Astrocyte (in vitro differentiated cells and primary cell): ENCODE data around the gene FCN2. TPM values are rescaled to one million over a fixed set of nuclear protein-coding genes. Genes with fewer than 3 reads are reported as not detected.
A peak's percentile ranks its signal among the peaks of the same experiment; 100 is the strongest.

Experiments
- DNase-seq: peaks from one replicate; pipeline ENCODE4 v3.0.0-alpha.2; 2010; ENCODE audit warnings: low read depth
- FAIRE-seq: peaks from 2 replicates; lab custom pipeline; 2011; peaks lifted over from hg19 to GRCh38; lab: Jason Lieb, UNC
- H2AFZ ChIP-seq: 2 replicates; pipeline ENCODE4 v1.6.0; 2012; ENCODE audit warnings: low read depth, low read length, inconsistent platforms
- H3K27ac ChIP-seq: 2 replicates; pipeline ENCODE4 v1.5.1; 2011; ENCODE audit warnings: low read depth, low read length, inconsistent platforms
- H3K27me3 ChIP-seq: 2 replicates; pipeline ENCODE4 v1.6.0; 2011; ENCODE audit warnings: low read length, inconsistent platforms; ENCODE audit not compliant: insufficient read depth
- H3K36me3 ChIP-seq: 2 replicates; pipeline ENCODE4 v1.5.1; 2011; ENCODE audit warnings: low read length, inconsistent platforms; ENCODE audit not compliant: insufficient read depth
- H3K4me1 ChIP-seq: 2 replicates; pipeline ENCODE4 v1.5.1; 2011; ENCODE audit warnings: low read length, inconsistent platforms; ENCODE audit not compliant: insufficient read depth
- H3K4me2 ChIP-seq: 2 replicates; pipeline ENCODE4 v1.6.0; 2012; ENCODE audit warnings: low read length, inconsistent platforms
- H3K4me3 ChIP-seq: 2 replicates; pipeline ENCODE4 v1.5.1; 2011; ENCODE audit warnings: low read depth, mild to moderate bottlenecking, low read length, inconsistent platforms; ENCODE audit not compliant: insufficient read depth
- H3K79me2 ChIP-seq: 2 replicates; pipeline ENCODE4 v1.6.0; 2012; ENCODE audit warnings: mild to moderate bottlenecking, low read length, inconsistent platforms; ENCODE audit not compliant: insufficient read depth
- H3K9ac ChIP-seq: 2 replicates; pipeline ENCODE4 v1.6.0; 2012; ENCODE audit warnings: mild to moderate bottlenecking, low read length, inconsistent platforms
- H3K9me3 ChIP-seq: 2 replicates; pipeline ENCODE4 v1.5.1; 2012; ENCODE audit warnings: low read depth, mild to moderate bottlenecking, low read length, inconsistent platforms; ENCODE audit not compliant: insufficient read depth
- H4K20me1 ChIP-seq: 2 replicates; pipeline ENCODE4 v1.6.0; 2012; ENCODE audit warnings: low read length, inconsistent platforms; ENCODE audit not compliant: insufficient read depth
- H3K27ac Mint-ChIP-seq: one replicate; pipeline ENCODE4 v1.8.0; 2021; ENCODE audit warnings: mild to moderate bottlenecking, mixed read lengths; ENCODE audit not compliant: unreplicated experiment
- H3K27me3 Mint-ChIP-seq: one replicate; pipeline ENCODE4 v1.8.0; 2021; ENCODE audit warnings: low read depth, mixed read lengths; ENCODE audit not compliant: unreplicated experiment
- H3K36me3 Mint-ChIP-seq: one replicate; pipeline ENCODE4 v1.8.0; 2021; ENCODE audit warnings: low read depth, mixed read lengths; ENCODE audit not compliant: unreplicated experiment
- H3K4me1 Mint-ChIP-seq: one replicate; pipeline ENCODE4 v1.8.0; 2021; ENCODE audit warnings: low read depth, mixed read lengths; ENCODE audit not compliant: unreplicated experiment
- H3K4me3 Mint-ChIP-seq: one replicate; pipeline ENCODE4 v1.8.0; 2021; ENCODE audit warnings: mild to moderate bottlenecking, moderate library complexity, mixed read lengths; ENCODE audit not compliant: unreplicated experiment
- H3K9me3 Mint-ChIP-seq: one replicate; pipeline ENCODE4 v1.8.0; 2021; ENCODE audit warnings: mild to moderate bottlenecking, mixed read lengths; ENCODE audit not compliant: unreplicated experiment
- EZH2 ChIP-seq: IDR thresholded peaks from 2 replicates; pipeline ENCODE4 v1.6.1; 2012; ENCODE audit warnings: mild to moderate bottlenecking, low read length, inconsistent platforms; ENCODE audit not compliant: insufficient read depth
- total RNA-seq: library from RNA; stranded (reverse); gene quantifications from 2 replicates; pipeline ENCODE4 v1.2.1, GENCODE V29; 2021
- TF ChIP-seq, protein P1 (sequence below): IDR thresholded peaks from 2 replicates; pipeline ENCODE4 v1.5.1; 2011; ENCODE audit warnings: low read depth, mild to moderate bottlenecking, inconsistent platforms, low read length, moderate library complexity; ENCODE audit not compliant: insufficient read depth

The FCN2 gene
- total RNA-seq, 1 donor from 2014 or later, result not detected

DNA sequence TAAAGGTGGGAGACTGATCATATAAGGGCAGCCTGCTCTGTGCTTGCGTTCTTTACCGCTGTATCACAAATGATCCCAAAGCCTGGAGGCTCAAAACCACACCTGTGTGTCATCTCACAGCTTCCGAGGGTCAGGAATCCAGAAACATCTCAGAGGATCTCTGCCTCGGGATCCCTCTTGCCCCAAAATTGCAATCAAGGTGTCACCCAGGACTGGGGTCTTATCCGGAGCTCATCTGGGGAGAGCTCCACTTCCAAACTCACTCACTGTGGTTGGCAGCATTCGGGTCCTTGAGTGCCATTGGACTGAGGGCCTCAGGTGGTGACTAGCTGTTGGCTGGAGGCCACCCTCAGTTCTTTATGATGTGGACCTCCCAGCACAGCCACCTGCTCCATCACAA is 26.7 kb upstream of the FCN2 start:
- Histone ChIP-seq H2AFZ (no peak overlapping the region), H3K27me3 (no peaks in the 10 kb centered on the region), H3K27ac (no peak overlapping the region), H3K4me2 (no peak overlapping the region), H3K36me3 (no peaks in the 10 kb centered on the region), H3K4me3 (no peak overlapping the region), H3K9ac (no peak overlapping the region), H3K4me1 (peaks cover 8% of the 10 kb centered on the region), H3K9me3 (peaks cover 14% of the 10 kb centered on the region), H4K20me1 (peaks cover 48% of the 10 kb centered on the region), H3K79me2 (no peaks in the 10 kb centered on the region)
- TF ChIP-seq, protein P1, sequence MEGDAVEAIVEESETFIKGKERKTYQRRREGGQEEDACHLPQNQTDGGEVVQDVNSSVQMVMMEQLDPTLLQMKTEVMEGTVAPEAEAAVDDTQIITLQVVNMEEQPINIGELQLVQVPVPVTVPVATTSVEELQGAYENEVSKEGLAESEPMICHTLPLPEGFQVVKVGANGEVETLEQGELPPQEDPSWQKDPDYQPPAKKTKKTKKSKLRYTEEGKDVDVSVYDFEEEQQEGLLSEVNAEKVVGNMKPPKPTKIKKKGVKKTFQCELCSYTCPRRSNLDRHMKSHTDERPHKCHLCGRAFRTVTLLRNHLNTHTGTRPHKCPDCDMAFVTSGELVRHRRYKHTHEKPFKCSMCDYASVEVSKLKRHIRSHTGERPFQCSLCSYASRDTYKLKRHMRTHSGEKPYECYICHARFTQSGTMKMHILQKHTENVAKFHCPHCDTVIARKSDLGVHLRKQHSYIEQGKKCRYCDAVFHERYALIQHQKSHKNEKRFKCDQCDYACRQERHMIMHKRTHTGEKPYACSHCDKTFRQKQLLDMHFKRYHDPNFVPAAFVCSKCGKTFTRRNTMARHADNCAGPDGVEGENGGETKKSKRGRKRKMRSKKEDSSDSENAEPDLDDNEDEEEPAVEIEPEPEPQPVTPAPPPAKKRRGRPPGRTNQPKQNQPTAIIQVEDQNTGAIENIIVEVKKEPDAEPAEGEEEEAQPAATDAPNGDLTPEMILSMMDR, result no peak
- TF ChIP-seq EZH2, result no peak
- H3K4me3 Mint-ChIP-seq, result no peak overlapping the region
- peaks cover 16% of the 10 kb centered on the region for H3K9me3 Mint-ChIP-seq
- H3K27me3 Mint-ChIP-seq, result peaks cover 4% of the 10 kb centered on the region
- H3K36me3 Mint-ChIP-seq, result peaks cover 20% of the 10 kb centered on the region
- FAIRE-seq (no peak), DNase-seq (no peak)
- H3K4me1 Mint-ChIP-seq, result peaks cover 4% of the 10 kb centered on the region
- H3K27ac Mint-ChIP-seq, result no peak overlapping the region

DNA sequence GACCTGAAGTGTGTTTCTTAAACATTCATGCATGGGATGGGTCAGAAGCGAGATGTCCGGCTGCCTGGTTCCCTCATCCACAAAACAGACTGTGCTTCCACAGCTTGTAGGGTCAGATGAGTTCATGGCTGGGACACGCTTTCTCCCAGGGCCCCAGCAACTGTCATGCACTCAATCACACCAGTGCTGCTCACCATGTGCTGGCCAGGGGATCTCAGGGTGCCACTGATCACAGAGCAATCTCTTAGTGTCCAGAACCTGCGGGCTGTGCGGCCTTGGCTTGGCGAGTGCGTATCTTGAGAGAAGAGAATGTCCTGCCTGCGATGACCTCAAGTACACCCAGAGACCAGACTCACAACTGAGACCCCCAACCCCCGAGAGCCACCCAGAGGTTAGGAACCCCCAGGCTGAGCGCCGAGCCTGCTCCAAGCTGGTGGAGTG is 26.0 kb upstream of the FCN2 start:
- no peak for DNase-seq
- Histone ChIP-seq H4K20me1 (peaks cover 48% of the 10 kb centered on the region), H3K9ac (no peak overlapping the region), H3K36me3 (no peaks in the 10 kb centered on the region), H3K27ac (no peak overlapping the region), H3K4me1 (peaks cover 8% of the 10 kb centered on the region), H3K9me3 (peaks cover 14% of the 10 kb centered on the region), H3K79me2 (no peaks in the 10 kb centered on the region), H3K27me3 (no peaks in the 10 kb centered on the region), H3K4me3 (no peak overlapping the region), H3K4me2 (no peak overlapping the region), H2AFZ (no peak overlapping the region)
- TF ChIP-seq, protein P1, result no peak
- no peak for TF ChIP-seq EZH2
- FAIRE-seq, result no peak
- peaks cover 16% of the 10 kb centered on the region for H3K9me3 Mint-ChIP-seq
- H3K27ac Mint-ChIP-seq, result peak overlapping the region; percentile 66
- peaks cover 20% of the 10 kb centered on the region for H3K36me3 Mint-ChIP-seq
- H3K4me1 Mint-ChIP-seq, result peaks cover 4% of the 10 kb centered on the region
- no peak overlapping the region for H3K4me3 Mint-ChIP-seq
- H3K27me3 Mint-ChIP-seq, result peaks cover 4% of the 10 kb centered on the region

DNA sequence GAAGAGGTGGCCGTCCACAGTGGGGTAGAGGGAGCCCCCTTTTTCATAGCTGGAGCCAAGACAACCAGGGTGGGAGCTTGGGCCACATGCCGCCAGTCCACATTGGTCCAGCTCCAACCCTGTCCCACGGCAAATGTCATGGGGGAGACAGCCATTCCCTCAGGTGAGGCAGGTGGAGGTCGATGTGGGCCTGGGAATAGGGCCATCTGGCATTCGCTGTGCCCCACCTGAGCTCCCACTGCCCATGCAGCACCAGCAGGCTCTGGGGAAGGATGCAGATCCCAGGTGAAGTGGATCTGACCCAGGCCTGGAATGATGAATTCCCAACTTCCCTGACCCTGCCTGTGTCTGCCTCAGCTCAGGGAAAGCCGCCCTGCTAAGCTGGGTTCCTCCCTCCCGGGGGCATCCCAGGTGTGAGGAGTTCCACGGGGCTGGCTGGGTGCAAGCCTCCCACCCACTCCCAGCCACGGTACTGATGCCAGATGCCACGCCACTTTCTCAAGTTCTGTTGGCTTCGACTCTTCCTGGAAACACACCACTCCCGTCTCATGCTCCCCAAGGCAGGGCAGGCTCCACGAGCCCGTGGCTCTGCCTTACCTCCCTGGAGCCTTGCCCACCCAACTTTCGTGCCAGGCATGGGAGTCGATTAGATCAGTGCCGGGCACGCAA is 25.2 kb upstream of the FCN2 start:
- peaks cover 4% of the 10 kb centered on the region for H3K27me3 Mint-ChIP-seq
- Histone ChIP-seq H3K4me1 (peaks cover 8% of the 10 kb centered on the region), H2AFZ (no peak overlapping the region), H3K9me3 (peaks cover 8% of the 10 kb centered on the region), H4K20me1 (peaks cover 48% of the 10 kb centered on the region), H3K9ac (no peak overlapping the region), H3K27me3 (no peaks in the 10 kb centered on the region), H3K4me2 (no peak overlapping the region), H3K4me3 (no peak overlapping the region), H3K27ac (no peak overlapping the region), H3K79me2 (no peaks in the 10 kb centered on the region), H3K36me3 (no peaks in the 10 kb centered on the region)
- FAIRE-seq, result no peak
- no peak overlapping the region for H3K4me3 Mint-ChIP-seq
- H3K9me3 Mint-ChIP-seq, result peaks cover 16% of the 10 kb centered on the region
- H3K27ac Mint-ChIP-seq, result peak overlapping the region; percentile 44
- no peak for DNase-seq
- peaks cover 17% of the 10 kb centered on the region for H3K36me3 Mint-ChIP-seq
- H3K4me1 Mint-ChIP-seq, result peaks cover 4% of the 10 kb centered on the region
- TF ChIP-seq, protein P1, result no peak
- TF ChIP-seq EZH2, result no peak
